Skeletal muscle tissue (tissue), 4 donors: ENCODE results near the gene ACAP3. TPM values are rescaled to one million over a fixed set of nuclear protein-coding genes. Genes with fewer than 3 reads are reported as not detected.
A peak's percentile ranks its signal among the peaks of the same experiment; 100 is the strongest.

ENCODE experiments used
- H3K27ac ChIP-seq: one replicate; pipeline ENCODE4 v1.7.0; 2013; ENCODE audit warnings: mild to moderate bottlenecking, low read depth, low read length, inconsistent platforms
- H3K27me3 ChIP-seq, 3 donors: one replicate each; pipeline ENCODE4 v1.7.0; 2013; ENCODE audit warnings: low read length in 3 of 3; ENCODE audit not compliant: control insufficient read depth in 3 of 3, insufficient read depth in 3 of 3
- H3K36me3 ChIP-seq, 3 donors: one replicate each; pipeline ENCODE4 v1.7.0; 2013; ENCODE audit warnings: low read length in 3 of 3; ENCODE audit not compliant: control insufficient read depth in 3 of 3, insufficient read depth in 3 of 3
- H3K4me1 ChIP-seq, 3 donors: one replicate each; pipeline ENCODE4 v1.7.0; 2013; ENCODE audit warnings: low read length in 3 of 3, mild to moderate bottlenecking in 3 of 3; ENCODE audit not compliant: control insufficient read depth in 3 of 3, insufficient read depth in 3 of 3
- H3K4me3 ChIP-seq, 3 donors: one replicate each; pipeline ENCODE4 v1.7.0; 2013; ENCODE audit warnings: low read length in 3 of 3
- H3K9ac ChIP-seq, 3 donors: one replicate each; pipeline ENCODE4 v1.7.0; 2013; ENCODE audit warnings: low read length in 3 of 3, mild to moderate bottlenecking in 3 of 3, moderate library complexity in 2 of 3, low read depth in 1 of 3
- H3K9me3 ChIP-seq, 3 donors: one replicate each; pipeline ENCODE4 v1.7.0; 2013; ENCODE audit warnings: low read length in 3 of 3; ENCODE audit not compliant: control insufficient read depth in 3 of 3
- total RNA-seq: library from RNA; depleted of rRNA; stranded (reverse); fragments of >200 nt; gene quantifications from one replicate; pipeline ENCODE4 v1.2.3, GENCODE V29; 2014
- donor health status: Osteomylitis.

Gene ACAP3
- total RNA-seq, 1 donor from 2014 or later = 23.5 TPM

DNA sequence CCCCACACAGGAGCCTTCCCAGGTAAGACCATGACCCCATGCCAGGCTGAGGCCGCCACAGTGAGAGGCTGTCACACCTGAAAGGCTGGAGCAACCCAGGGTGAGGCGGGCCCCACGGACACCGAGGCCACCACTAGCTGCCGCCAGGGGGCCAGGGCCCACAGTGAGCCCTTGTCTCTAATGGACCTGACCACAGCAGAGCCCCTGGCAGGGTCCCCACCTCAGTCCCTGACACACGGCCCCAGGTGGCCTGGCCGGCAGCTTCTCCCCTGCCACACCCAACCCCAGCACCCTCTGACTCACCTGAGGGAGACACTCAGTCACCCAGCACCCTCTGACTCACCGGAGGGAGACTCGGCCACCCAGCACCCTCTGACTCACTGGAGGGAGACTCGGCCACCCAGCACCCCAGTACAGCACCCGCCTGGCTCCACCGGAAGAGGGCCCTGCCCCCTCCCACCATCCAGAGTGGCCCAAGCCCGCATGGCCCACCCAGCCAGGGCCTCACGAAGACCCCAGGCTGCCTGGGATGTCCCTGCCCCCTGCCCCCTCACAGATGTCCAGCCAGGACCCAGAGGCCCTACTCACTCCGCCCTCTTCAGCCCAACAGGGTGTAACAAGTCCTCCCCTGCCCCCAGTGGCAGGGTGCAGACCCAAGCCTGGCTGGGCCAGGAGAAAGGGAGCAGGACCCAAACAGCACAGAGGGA is 37.1 kb upstream of the ACAP3 start:
- H3K4me1 ChIP-seq = peaks cover 55 to 77% (median 57%) of the 10 kb centered on the region in 3 donors
- H3K9ac ChIP-seq = peak overlapping the region; percentile 77 to 96 (median 86)
- H3K9me3 ChIP-seq = no peaks in the 10 kb centered on the region
- peaks cover 18 to 23% (median 20%) of the 10 kb centered on the region in 3 donors for H3K36me3 ChIP-seq
- peak overlapping the region; percentile 94 for H3K27ac ChIP-seq
- H3K27me3 ChIP-seq = no peaks in the 10 kb centered on the region
- H3K4me3 ChIP-seq = peak overlapping the region; percentile 48 to 72 (median 58)

DNA sequence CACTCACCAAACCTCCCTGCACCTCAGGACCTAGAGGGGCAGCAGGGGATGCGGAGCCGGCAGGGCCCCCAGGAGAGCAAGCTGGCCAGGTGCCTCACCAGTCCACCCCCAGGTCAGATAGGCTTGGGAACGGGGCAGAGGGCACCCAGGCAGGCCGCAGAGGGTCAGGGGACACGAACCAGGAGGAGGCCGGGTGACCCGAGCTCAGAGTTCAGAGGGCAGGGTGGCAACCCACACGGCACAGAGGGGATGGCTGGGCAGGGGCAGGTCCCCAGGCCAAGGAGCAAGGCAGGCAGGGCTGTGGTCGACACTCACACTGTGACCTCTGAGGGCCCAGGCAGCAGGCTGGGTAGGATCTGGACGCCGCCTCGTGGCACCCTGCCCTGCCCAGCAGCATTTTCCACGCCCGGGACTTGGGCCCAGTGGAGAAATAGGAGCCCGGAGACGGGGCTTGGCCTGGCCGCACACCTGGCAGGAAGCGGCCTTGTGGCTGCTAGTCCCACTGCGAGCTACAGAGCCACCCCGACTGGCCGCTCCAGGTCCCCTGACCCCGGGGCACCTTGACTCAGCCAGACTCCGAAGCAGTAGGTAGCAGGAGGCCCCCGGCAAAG is 36.2 kb upstream of the ACAP3 start:
- Histone ChIP-seq H3K9ac (peak overlapping the region; percentile 77 to 96 (median 86)), H3K27me3 (no peaks in the 10 kb centered on the region), H3K36me3 (peaks cover 23 to 28% (median 27%) of the 10 kb centered on the region in 3 donors), H3K4me1 (peaks cover 55 to 77% (median 57%) of the 10 kb centered on the region in 3 donors), H3K9me3 (no peaks in the 10 kb centered on the region), H3K27ac (peak overlapping the region; percentile 94), H3K4me3 (peak overlapping the region; percentile 48 to 72 (median 60))

DNA sequence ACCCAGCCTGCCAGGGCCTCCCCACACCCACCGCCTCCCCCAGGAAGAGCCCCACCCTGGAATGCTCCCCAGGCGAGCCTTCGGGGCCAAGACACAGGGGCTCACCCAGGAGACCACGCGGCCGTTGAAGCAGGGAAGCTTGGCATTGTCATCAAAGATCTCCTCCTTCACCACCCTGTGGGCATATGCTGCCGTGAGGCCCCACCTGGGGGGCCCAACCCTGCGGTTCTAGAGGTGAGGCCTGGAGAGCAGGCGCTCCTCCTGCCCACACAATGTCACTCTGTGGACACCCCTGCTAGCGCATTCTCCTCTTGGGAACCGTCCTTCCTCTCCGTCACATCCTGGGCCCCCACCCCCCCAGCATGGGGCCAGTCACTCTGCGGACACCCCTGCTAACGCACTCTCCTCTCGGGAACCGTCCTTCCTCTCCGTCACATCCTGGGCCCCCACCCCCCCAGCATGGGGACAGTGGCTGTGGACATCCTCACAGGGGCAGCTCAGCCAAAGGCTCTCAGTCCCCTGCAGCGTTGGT is 34.9 kb upstream of the ACAP3 start:
- Histone ChIP-seq H3K27ac (no peak overlapping the region), H3K36me3 (peaks cover 30 to 34% (median 33%) of the 10 kb centered on the region in 3 donors), H3K4me1 (peaks cover 48 to 68% (median 51%) of the 10 kb centered on the region in 3 donors), H3K9ac (peak overlapping the region in 2 of 3 donors; percentile 86 to 96), H3K27me3 (no peaks in the 10 kb centered on the region), H3K9me3 (no peaks in the 10 kb centered on the region), H3K4me3 (no peak overlapping the region)

- H3K27me3 ChIP-seq = no peaks in the 10 kb centered on the region
- H3K36me3 ChIP-seq = peaks cover 30 to 35% (median 34%) of the 10 kb centered on the region in 3 donors
- peaks cover 43 to 63% (median 46%) of the 10 kb centered on the region in 3 donors for H3K4me1 ChIP-seq
- no peak overlapping the region for H3K27ac ChIP-seq
- H3K9me3 ChIP-seq = no peaks in the 10 kb centered on the region
- no peak overlapping the region for H3K4me3 ChIP-seq
- H3K9ac ChIP-seq = peak overlapping the region in 1 of 3 donors; percentile 8
Observed at GRCh38 chr1:1342061-1342562, 34.4 kb upstream of the ACAP3 start.

DNA sequence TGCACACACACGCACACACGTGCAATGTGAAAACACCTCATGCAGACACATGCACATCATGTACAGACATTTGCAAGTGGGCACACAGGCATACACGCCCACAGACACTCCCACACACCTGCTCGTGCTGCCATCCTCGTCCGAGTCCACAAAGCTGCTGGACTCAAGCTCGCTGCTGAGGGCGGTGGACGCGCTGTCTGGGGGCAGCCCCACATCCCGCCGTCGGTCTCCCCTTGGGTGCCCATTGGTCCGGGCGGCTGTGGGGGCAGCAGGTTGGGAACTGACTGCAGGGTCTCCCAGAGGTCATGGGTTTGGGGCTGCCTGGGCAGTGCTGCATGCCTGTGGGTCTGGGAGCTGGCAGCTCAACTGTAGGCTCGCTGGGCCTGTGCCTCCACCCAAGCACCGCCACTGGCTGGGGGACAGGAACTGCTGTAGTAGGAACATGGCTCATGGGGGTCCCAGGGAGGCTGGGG is 33.9 kb upstream of the ACAP3 start:
- H3K9me3 ChIP-seq = no peaks in the 10 kb centered on the region
- H3K36me3 ChIP-seq = peaks cover 30 to 37% (median 34%) of the 10 kb centered on the region in 3 donors
- no peak overlapping the region for H3K27ac ChIP-seq
- H3K4me1 ChIP-seq = peaks cover 38 to 58% (median 40%) of the 10 kb centered on the region in 3 donors
- H3K9ac ChIP-seq = peak overlapping the region in 1 of 3 donors; percentile 8
- H3K27me3 ChIP-seq = no peaks in the 10 kb centered on the region
- no peak overlapping the region for H3K4me3 ChIP-seq

DNA sequence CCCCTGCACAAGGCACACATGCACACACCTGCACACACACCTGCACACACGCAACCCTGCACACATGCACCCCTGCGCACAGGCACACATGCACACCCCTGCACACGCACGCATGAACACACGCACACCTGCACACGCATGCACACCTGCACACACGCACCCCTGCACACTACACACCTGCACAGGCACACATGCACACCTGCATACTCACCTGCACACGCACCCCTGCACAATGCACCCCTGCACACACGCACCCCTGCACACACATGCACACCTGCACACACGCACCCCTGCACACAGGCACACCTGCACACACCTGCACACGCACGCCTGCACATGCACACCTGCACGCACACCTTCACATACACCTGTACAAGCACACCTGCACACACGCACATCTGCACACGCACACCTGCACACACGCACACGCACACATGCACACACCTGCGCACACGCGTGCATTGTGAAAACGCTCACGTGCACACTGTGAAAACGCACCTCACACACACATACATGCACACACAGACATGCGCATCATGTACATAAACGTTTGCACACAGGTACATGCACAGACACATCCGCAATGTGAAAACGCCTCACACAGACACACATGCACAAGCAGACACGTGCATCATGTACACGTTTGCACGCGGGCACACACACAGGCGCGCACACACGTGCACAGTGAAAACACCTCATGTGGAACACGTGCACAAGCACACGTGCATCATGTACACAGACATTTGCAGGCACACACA is 33.2 kb upstream of the ACAP3 start:
- Histone ChIP-seq H3K4me1 (peaks cover 32 to 51% (median 34%) of the 10 kb centered on the region in 3 donors), H3K27ac (no peak overlapping the region), H3K9ac (no peak overlapping the region), H3K27me3 (no peaks in the 10 kb centered on the region), H3K4me3 (no peak overlapping the region), H3K36me3 (peaks cover 30 to 38% (median 34%) of the 10 kb centered on the region in 3 donors), H3K9me3 (no peaks in the 10 kb centered on the region)

DNA sequence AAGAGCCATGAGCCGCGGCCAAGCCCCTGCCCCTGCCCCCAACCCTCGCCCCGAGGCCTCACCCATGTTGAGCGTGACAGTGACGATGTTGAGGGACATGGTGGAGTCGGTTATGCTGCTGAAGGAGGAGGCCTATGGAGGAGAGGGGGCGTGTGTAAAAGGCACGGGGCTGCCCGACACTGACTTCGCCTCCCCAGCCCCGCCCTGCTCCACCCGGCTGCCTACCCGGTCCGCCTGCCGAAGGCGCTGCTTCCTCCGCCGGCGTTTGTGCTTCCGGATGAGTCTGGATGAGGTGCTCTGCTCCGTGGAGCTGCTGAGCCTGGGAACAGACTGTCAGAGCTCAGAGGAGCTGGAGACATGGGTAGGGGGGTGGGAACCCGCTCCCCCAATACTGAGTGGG is 32.5 kb upstream of the ACAP3 start:
- H3K36me3 ChIP-seq = peaks cover 31 to 44% (median 39%) of the 10 kb centered on the region in 3 donors
- H3K4me3 ChIP-seq = no peak overlapping the region
- H3K4me1 ChIP-seq = peaks cover 26 to 44% (median 26%) of the 10 kb centered on the region in 3 donors
- H3K27me3 ChIP-seq = no peaks in the 10 kb centered on the region
- no peak overlapping the region for H3K27ac ChIP-seq
- no peak overlapping the region for H3K9ac ChIP-seq
- H3K9me3 ChIP-seq = no peaks in the 10 kb centered on the region

DNA sequence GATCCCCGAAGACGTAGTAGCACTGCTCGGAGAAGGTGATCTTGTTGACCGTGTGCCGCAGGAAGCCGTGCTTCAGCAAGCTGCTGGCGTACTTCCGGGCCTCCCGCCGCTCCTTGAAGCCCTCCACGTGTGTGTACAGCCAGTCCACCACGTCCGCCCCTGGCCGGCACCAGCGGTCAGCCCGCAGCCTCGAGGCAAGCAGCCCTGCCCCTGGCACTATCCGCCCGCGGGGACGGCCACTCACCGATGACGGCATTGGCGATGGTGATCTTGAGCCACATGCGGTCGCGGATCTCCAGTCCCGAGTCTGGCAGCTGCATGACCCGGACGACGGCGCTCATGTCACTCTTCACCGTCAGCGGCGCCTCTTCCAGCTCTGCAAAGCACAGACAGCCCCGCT is 30.5 kb upstream of the ACAP3 start:
- Histone ChIP-seq H3K9me3 (no peaks in the 10 kb centered on the region), H3K4me3 (no peak overlapping the region), H3K4me1 (peaks cover 8 to 38% (median 15%) of the 10 kb centered on the region in 3 donors), H3K36me3 (peaks cover 33 to 50% (median 41%) of the 10 kb centered on the region in 3 donors), H3K27ac (no peak overlapping the region), H3K9ac (no peak overlapping the region), H3K27me3 (no peaks in the 10 kb centered on the region)

DNA sequence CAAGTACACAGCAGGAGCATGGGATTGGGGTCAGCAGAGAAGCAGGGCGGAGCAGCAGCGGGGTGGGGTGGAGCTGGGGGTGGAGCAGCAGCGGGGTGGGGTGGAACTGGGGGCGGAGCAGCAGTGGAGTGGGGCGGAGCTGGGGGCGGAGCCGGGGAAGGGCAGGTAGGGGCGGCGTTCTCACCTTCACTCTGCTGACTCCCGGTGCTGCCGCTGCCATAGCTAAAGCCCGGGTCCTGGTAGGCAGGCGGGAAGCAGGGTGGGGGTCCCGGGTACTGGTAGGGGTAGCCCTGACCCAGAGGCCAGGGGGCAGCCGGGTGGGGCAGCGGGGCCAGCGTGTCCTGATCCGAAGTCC is 30.0 kb upstream of the ACAP3 start:
- H3K27ac ChIP-seq = no peak overlapping the region
- no peak overlapping the region for H3K4me3 ChIP-seq
- no peaks in the 10 kb centered on the region for H3K9me3 ChIP-seq
- H3K36me3 ChIP-seq = peaks cover 33 to 48% (median 41%) of the 10 kb centered on the region in 3 donors
- no peak overlapping the region for H3K9ac ChIP-seq
- H3K27me3 ChIP-seq = no peaks in the 10 kb centered on the region
- H3K4me1 ChIP-seq = peaks cover 4 to 38% (median 14%) of the 10 kb centered on the region in 3 donors
